BJ (cell line): ENCODE measurements around the gene IZUMO1R. TPM values are rescaled to one million over a fixed set of nuclear protein-coding genes. Genes with fewer than 3 reads are reported as not detected.

ENCODE experiments used
- CTCF ChIA-PET: fragments of 350-600 bp; formaldehyde crosslinking; extraction: SDS; loops from one replicate; lab custom pipeline; 2021; ENCODE audit warnings: antibody characterized with exemption, inconsistent platforms; lab: Yijun Ruan, JAX
- POLR2A ChIA-PET: fragments of 300-600 bp; sonication (Branson Sonifier 250); formaldehyde crosslinking; extraction: SDS; loops from one replicate; lab custom pipeline; 2021; ENCODE audit warnings: antibody characterized with exemption; lab: Charles Lee
- DNase-seq: peaks from one replicate; pipeline ENCODE4 v3.0.0-alpha.2; 2011; ENCODE audit warnings: low read depth
- H3K27me3 ChIP-seq: 2 replicates; pipeline ENCODE4 v1.6.0; 2011; ENCODE audit warnings: low read length; ENCODE audit not compliant: control insufficient read depth, insufficient read depth
- H3K36me3 ChIP-seq: 2 replicates; pipeline ENCODE4 v1.5.1; 2011; ENCODE audit warnings: low read length; ENCODE audit not compliant: control insufficient read depth, insufficient read depth
- H3K4me3 ChIP-seq: 2 replicates; pipeline ENCODE4 v1.5.1; 2011; ENCODE audit warnings: low read depth, mild to moderate bottlenecking, control low read depth, low read length
- polyA plus RNA-seq: library from polyadenylated mRNA; depleted of rRNA; stranded (reverse); fragments of >200 nt; gene quantifications from 2 replicates; pipeline ENCODE4 v1.2.3, GENCODE V29; 2011
- TF ChIP-seq, protein P1 (sequence below): IDR thresholded peaks from 2 replicates; pipeline ENCODE4 v1.5.1; 2011; ENCODE audit warnings: low read depth, mild to moderate bottlenecking, control low read depth, inconsistent platforms, low read length, moderate library complexity; ENCODE audit not compliant: insufficient read depth

IZUMO1R gene
- polyA plus RNA-seq, 1 experiment, result not detected

DNA sequence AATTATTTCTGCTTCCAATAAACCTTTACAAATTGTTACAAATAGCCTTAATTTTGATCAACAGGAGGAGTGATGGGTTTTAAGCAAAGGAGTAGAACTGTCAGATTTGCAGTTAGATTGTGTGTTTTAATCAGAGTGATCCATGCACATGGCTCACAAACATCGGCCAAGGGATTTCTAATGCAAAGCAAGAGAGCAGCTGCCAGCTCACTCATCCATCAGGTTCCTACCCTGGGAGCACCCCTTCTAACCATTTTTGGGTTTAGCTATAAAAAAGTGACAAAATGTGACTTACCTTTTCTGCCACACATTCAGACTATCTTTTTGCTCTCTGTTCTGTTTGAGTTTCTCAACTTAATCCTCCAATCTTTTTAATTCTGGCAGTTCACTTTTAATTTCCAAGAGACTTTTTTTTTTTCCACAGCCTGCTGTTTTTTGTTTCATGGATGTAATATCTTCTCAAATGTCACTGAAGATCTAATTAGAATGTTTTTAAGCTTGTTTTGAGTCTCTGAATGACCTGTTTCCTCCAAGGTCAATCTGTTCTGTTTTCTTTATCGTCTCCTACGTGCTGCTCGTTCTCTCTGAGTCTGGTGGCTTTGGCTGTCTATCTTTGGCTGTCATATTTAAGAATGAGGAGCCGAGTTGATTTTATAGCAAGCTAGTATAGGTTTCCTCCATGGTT lies 6.0 kb downstream of the IZUMO1R start:
- no peak for DNase-seq

DNA sequence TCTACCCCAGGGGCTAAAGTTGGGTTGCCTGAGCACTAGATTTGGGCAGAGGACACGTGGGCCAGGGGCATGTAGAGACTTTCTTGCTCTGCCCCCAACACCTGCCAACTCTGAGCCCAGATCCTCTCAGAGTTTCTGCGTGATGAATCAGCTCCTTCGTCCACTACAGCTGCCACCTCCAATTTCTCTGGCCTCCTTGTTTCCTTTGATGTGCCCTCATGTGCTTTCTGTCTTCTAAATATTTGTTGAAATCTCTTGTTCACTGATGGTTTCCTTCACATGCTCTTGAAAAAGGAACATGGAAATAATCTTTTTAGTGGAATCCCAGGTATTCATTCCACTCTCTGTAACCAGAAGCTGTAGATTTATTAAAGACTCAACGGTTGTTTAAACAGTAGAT lies 8.0 kb downstream of the IZUMO1R start:
- ChIA-PET CTCF (no interaction called here), POLR2A (no interaction called here)
- no peak for DNase-seq
- no peaks in the 10 kb centered on the region for H3K36me3 ChIP-seq
- H3K27me3 ChIP-seq, result peaks cover 7% of the 10 kb centered on the region
- TF ChIP-seq, protein P1, sequence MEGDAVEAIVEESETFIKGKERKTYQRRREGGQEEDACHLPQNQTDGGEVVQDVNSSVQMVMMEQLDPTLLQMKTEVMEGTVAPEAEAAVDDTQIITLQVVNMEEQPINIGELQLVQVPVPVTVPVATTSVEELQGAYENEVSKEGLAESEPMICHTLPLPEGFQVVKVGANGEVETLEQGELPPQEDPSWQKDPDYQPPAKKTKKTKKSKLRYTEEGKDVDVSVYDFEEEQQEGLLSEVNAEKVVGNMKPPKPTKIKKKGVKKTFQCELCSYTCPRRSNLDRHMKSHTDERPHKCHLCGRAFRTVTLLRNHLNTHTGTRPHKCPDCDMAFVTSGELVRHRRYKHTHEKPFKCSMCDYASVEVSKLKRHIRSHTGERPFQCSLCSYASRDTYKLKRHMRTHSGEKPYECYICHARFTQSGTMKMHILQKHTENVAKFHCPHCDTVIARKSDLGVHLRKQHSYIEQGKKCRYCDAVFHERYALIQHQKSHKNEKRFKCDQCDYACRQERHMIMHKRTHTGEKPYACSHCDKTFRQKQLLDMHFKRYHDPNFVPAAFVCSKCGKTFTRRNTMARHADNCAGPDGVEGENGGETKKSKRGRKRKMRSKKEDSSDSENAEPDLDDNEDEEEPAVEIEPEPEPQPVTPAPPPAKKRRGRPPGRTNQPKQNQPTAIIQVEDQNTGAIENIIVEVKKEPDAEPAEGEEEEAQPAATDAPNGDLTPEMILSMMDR, result no peak
- H3K4me3 ChIP-seq, result no peak overlapping the region

More for the DNA sequence above, 6.0 kb downstream of the IZUMO1R start:
- TF ChIP-seq, protein P1, result no peak
- CTCF ChIA-PET, result interaction anchor here (0.7 to 1.4 kb wide), 3 partner anchors 10 to 124 kb away, joined by 3 to 4 read pairs (median 3); no protein-coding TSS in a partner anchor
- POLR2A ChIA-PET, result no interaction called here
- Histone ChIP-seq H3K27me3 (peaks cover 7% of the 10 kb centered on the region), H3K4me3 (no peak overlapping the region), H3K36me3 (no peaks in the 10 kb centered on the region)

DNA sequence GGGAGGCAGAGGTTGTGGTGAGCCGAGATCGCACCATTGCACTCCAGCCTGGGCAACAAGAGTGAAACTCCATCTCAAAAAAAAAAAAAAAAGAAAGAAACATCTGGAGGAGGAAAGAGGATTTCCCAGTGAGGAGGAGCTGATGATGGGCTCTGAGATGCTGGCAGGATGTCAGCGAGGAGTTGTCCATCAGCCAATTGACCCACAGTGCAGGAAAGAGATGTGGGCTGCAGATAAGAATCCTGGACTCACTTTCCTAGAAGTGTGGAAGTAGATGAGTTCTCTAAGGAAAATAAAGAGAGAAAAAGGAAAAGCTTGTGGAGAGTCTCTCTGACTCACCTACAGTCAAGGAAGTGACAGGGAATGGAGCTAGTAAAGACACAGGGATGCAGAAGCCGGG lies 9.7 kb downstream of the IZUMO1R start:
- DNase-seq, result no peak
- H3K4me3 ChIP-seq, result no peak overlapping the region
- ChIA-PET POLR2A (no interaction called here), CTCF (interaction anchor here (1.6 kb wide), 1 partner anchor 12 kb away, joined by 3 read pairs; no protein-coding TSS in a partner anchor)
- TF ChIP-seq, protein P1, result no peak
- H3K36me3 ChIP-seq, result no peaks in the 10 kb centered on the region
- 0 out of 2 replicates have a peak, but pooled peaks cover 2% of the 10 kb centered on the region for H3K27me3 ChIP-seq

DNA sequence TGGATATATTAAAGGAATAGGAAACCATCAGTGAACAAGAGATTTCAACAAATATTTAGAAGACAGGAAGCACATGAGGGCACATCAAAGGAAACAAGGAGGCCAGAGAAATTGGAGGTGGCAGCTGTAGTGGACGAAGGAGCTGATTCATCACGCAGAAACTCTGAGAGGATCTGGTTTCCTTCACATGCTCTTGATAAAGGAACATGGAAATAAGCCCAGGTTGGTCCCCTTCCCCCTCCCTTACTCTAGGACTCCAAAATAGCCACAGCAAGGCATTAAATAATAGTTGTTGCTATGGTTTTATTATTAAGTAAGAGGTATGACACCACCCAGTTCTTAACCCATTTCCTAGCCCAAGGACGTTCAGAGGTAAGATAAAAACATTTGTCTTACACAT lies 11.3 kb downstream of the IZUMO1R start:
- Histone ChIP-seq H3K4me3 (no peak overlapping the region), H3K36me3 (no peaks in the 10 kb centered on the region), H3K27me3 (0 out of 2 replicates have a peak, but pooled peaks cover 2% of the 10 kb centered on the region)
- peak; percentile 41 for DNase-seq
- ChIA-PET POLR2A (interaction anchor here (0.7 kb wide), 1 partner anchor 916 kb away, joined by 3 read pairs; the partner anchor contains the start of gene SESN3), CTCF (interaction anchor here (0.6 to 0.7 kb wide), 2 partner anchors 11 to 101 kb away, joined by 3 to 4 read pairs; partner anchors contain the start of gene IZUMO1R)
- TF ChIP-seq, protein P1, result no peak

DNA sequence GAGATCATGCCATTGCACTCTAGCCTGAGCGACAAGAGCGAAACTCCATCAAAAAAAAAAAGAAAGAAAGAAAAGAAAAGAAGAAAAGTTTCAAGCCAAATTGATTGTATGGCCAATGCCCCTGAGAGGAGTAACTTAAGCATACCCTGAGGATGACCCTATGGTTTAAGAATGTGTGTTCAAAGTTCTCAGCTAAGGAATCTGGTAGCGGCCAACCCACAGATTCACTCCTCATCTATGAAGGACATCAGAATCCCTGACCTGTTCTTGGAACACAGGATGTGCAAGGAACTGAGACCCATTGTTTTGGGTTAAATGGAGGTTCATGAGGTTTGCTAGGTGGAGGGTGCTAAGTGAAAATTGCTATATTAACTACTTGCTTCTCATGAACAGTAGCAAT lies 18.1 kb downstream of the IZUMO1R start:
- TF ChIP-seq, protein P1, result no peak
- ChIA-PET POLR2A (no interaction called here), CTCF (no interaction called here)
- Histone ChIP-seq H3K27me3 (no peaks in the 10 kb centered on the region), H3K4me3 (no peak overlapping the region), H3K36me3 (no peaks in the 10 kb centered on the region)
- DNase-seq, result no peak
